Left hindlimb (tissue), 1 donor: ENCODE results near the gene SKAP2.
A peak's percentile ranks its signal among the peaks of the same experiment; 100 is the strongest.

Experiments used
- DNase-seq: peaks from one replicate; pipeline ENCODE4 v3.0.0-alpha.2; 2018

Gene SKAP2

GRCh38 chr7:26743205-26743604, 121.2 kb downstream of the SKAP2 start:
- DNase-seq = no peak

DNA sequence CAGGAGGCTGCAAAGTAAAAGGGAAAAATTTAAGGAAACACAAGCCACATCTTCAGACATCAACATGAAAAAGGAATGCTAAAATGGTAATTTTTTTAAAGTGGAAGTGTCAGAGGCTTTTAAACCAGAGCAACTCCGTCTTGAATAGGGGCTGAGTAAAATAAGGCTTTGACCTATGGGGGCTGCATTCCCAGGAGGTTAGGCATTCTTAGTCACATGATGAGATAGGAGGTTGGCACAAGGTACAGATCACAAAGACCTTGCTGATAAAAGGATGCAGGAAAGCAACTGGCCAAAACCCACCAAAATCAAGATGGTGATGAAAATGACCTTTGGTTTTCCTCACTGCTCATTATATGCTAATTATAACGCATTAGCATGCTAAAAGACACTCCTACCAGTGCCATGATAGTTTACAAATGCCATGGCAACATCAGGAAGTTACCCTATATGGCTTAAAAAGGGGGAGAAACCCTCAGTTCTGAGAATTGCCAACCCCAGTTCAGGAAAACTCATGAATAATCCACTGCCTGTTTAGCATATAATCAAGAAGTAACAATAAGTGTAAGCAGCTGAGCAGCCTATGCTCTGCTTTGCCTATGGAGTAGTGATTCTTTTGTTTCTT, 128.3 kb downstream of the SKAP2 start:
- no peak for DNase-seq

GRCh38 chr7:26729150-26729775, 135.1 kb downstream of the SKAP2 start:
- no peak for DNase-seq

DNA sequence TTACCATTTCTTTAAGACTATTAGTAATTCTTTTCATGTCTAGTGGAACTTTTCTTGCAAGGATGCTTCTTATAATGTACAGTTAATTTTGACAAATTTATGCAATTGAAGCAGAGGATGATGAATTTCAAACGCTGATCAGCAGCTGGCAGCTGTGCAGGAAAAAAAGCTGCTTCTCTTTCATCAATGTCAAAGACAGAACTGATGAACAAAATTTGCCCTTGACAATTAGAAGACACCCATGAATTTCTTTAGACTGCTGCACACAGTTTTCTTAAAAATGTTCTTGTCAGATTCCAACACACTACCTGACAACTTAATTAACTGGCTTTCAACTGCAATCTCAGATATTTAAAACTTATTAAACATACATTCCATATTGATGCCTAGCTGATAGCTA, 138.3 kb downstream of the SKAP2 start:
- no peak for DNase-seq

DNA sequence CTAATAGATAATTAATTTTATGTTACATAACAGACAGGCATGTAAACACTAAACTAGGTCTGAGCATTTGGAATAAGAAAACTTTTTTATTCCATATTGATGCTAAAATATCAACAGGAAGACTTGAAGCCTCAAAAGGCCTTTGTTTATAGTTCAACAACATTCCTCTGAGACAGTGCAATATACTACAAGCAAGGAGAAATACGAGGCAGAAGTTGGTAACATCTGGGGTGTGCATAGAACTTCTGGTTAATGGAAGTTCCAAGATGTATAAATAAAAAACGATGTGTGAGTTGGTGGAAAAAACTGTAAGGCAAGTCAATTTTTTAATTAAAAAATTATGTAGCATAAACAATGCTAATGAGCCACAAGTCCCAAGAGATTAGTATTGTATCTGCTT, 139.6 kb downstream of the SKAP2 start:
- DNase-seq = no peak

DNA sequence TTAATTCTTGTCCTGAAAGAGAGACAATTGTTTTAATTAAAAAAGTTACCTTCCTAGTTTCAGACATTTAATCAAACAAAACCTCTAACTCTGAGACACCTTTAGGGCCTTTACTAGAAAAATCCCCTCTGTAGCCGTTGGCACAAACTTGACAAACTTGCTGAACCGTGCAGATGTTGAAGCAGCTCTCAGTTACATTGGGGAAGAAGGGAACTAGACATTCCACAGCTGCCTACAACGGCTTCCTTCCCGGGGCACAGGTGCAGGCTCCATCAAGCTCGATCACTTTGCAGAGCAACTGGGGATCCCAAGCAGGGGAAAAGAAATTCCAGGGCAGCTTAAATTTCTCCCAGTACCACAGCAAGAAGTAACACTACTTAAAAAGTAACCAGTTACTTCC, 141.3 kb downstream of the SKAP2 start:
- peak; percentile 34 for DNase-seq

GRCh38 chr7:26721450-26721849, 142.9 kb downstream of the SKAP2 start:
- no peak for DNase-seq

- no peak for DNase-seq
Measured at GRCh38 chr7:26718063-26718462, 146.3 kb downstream of the SKAP2 start.

- no peak for DNase-seq
Measured at GRCh38 chr7:26714438-26714837, 150.0 kb downstream of the SKAP2 start.

- no peak for DNase-seq
Measured at GRCh38 chr7:26714006-26714405, 150.4 kb downstream of the SKAP2 start.

DNA sequence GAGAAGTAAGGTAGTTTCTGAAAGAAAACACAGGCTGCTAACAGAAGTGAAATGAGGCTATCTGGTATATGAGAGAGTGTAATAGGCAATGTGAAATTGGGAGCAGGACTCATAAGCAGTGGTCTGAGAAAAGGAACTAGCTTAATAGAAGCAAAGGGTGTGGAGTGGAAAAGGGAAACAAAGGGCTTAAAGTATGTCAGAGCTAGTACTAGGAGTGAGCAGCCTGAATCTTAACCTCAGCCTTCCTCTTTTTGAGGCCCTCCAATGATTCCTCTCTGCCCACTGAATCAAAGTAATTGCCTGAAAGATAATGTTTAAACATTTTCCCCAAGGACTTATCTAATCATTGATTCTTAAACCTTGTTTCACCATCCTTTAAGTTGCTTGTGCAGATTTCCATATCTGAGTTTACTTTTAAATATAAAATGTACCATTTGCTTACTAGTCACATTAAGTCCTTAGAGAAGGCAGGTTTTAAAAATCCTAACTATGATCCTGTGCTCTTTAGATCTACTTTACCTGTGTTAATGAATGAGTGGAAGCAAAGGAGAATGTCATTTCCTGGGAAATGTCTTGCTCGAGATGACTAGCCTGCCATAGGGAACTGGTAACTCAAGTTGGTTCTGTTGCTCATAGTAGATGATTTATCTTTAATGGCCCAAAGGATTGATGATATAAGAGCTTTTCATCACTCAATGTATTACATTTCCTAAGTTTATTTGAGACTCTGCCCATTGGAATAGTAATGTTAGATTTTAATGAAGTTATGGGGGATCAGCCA, 155.0 kb downstream of the SKAP2 start:
- no peak for DNase-seq

DNA sequence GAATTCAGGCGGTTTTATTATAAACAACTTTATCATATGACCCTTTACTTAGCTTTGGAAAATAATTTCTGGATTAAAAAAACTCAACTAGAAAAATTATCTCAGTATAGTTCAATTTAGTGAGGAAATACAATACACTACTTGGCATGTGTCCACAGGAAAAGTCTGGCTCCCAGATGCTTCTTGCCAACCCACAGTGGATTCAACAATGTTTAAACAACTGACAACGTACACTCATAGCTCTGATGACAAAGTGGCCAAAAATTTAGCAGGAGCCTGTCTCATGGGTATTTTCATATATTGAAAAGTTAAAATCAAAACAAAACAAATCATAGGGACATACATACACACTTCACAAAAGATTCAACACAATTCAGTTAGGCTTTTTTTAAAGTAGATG, 158.8 kb downstream of the SKAP2 start:
- DNase-seq = peak; percentile 44

DNA sequence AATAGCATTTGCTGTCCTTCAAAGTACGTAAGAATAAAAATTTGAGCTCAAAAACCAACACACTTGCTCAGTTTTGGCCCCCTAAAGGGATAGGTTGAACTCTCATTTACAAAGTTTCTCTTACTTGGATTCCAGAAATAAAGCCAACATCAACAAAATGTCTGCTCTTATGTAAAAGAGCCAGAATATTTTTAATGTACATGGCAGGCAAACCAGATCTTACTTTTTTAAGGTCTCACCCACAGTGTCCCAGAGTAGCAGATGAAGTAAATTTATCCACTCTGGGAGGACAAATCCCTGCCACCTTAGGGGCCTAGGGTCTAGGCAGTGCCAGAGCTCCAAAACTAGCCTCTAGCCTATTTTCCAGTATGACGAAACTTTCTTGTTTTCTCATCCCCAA, 159.6 kb downstream of the SKAP2 start:
- peak; percentile 36 for DNase-seq

GRCh38 chr7:26704036-26704435, 160.4 kb downstream of the SKAP2 start:
- DNase-seq = no peak

DNA sequence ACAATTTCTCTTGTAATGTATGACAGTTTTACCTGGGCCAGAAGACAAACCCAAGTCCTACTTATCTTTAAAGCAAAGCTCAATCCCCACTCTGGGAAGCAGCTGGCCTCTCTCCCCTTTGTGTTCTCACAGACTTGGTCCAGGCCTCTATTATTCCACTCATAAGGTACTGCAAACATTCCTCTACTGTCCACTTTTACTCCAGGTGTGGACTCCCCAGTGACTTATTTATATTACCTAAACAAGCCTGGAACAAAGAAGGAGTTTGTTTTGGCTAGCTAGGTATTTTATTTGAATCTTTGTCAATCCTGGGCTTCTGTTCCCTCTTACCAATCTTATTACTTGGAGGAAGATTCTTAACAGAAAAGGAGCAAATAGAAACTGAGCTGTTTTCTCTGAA, 163.5 kb downstream of the SKAP2 start:
- no peak for DNase-seq

GRCh38 chr7:26700386-26700785, 164.0 kb downstream of the SKAP2 start:
- no peak for DNase-seq

DNA sequence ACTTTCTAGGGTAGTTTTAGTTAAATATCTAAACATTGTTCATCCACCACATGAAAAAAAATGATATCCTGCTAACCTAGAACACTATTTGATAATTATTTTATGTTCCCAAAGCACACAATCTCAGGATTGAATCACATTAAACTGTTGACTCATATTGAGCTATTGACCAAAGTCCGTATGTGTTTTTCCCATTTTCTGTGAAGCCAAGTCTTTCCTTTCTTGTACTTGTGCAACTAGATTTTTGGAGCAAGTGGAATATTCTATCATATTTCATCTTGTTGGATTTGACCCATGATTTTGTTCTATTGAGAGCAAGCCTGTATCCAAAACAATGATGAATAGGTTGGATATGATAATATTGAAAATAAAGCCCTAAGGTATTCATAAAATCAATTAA, 164.6 kb downstream of the SKAP2 start:
- no peak for DNase-seq

GRCh38 chr7:26698806-26699205, 165.6 kb downstream of the SKAP2 start:
- DNase-seq = no peak

- DNase-seq = no peak
Measured at GRCh38 chr7:26698194-26698593, 166.2 kb downstream of the SKAP2 start.

- DNase-seq = no peak
Measured at GRCh38 chr7:26696978-26697377, 167.4 kb downstream of the SKAP2 start.

- DNase-seq = no peak
Measured at GRCh38 chr7:26696161-26696560, 168.2 kb downstream of the SKAP2 start.

DNA sequence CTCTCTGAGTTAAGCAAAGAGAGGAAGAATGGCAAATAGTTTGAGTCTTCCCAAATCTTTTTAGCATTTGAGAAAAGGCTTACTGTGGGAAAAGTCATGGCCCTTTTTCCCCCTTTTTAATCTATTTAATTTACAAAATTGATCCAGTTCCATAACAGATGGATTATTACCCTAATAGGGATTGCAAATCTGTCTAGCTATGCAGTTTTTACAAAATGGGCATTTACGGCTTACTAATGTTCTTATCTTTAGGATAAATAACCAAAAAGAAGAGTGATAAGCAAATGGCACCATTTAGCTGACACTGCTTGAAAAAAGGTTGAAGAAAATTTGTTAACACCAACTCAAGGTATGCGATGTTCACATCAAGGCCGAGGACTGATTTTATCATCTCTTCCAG, 169.7 kb downstream of the SKAP2 start:
- DNase-seq = no peak

GRCh38 chr7:26694141-26694540, 170.2 kb downstream of the SKAP2 start:
- no peak for DNase-seq

GRCh38 chr7:26691886-26692285, 172.5 kb downstream of the SKAP2 start:
- no peak for DNase-seq
